DMS 273 (cell line): Measurements from ENCODE around the gene PHF21B.

Experiments used
- DNase-seq: peaks from one replicate; lab custom pipeline; 2025; ENCODE audit not compliant: unreplicated experiment; lab: John Stamatoyannopoulos, UW

Gene PHF21B

GRCh38 chr22:44847380-44847779 is 162.4 kb downstream of the PHF21B start:
- DNase-seq: no peak

- DNase-seq: no peak
Observed at GRCh38 chr22:44846726-44847275, 163.0 kb downstream of the PHF21B start.

- DNase-seq: no peak
Observed at GRCh38 chr22:44845796-44846720, 163.7 kb downstream of the PHF21B start.

- DNase-seq: no peak
Observed at GRCh38 chr22:44845191-44845590, 164.6 kb downstream of the PHF21B start.

GRCh38 chr22:44842417-44842816 is 167.4 kb downstream of the PHF21B start:
- DNase-seq: no peak

- no peak for DNase-seq
Observed at GRCh38 chr22:44840611-44841322, 169.0 kb downstream of the PHF21B start.

- DNase-seq: no peak
Observed at GRCh38 chr22:44839721-44840120, 170.1 kb downstream of the PHF21B start.

GRCh38 chr22:44839061-44839460 is 170.7 kb downstream of the PHF21B start:
- no peak for DNase-seq

- no peak for DNase-seq
Observed at GRCh38 chr22:44838316-44839016, 171.3 kb downstream of the PHF21B start.

- DNase-seq: no peak
Observed at GRCh38 chr22:44837481-44837880, 172.3 kb downstream of the PHF21B start.

- no peak for DNase-seq
Observed at GRCh38 chr22:44834065-44834464, 175.7 kb downstream of the PHF21B start.

- no peak for DNase-seq
Observed at GRCh38 chr22:44831885-44832284, 177.9 kb downstream of the PHF21B start.
